ENCODE measurements around the gene PICK1.

GRCh38 chr22:38021206-38021605, 36.0 kb upstream of the PICK1 start:
- TF ChIP-seq POLR2AphosphoS5 (IDR thresholded peaks at IDR 0.05; ENCODE audit: low read depth, low read length) (no peak), POLR2A (IDR thresholded peaks at IDR 0.05; ENCODE audit: low read depth, low read length) (no peak), SPI1 (IDR thresholded peaks at IDR 0.05; ENCODE audit: low read depth, low read length) (no peak), TAF1 (IDR thresholded peaks at IDR 0.05; ENCODE audit: low read depth, low read length) (no peak), PAX5 (IDR thresholded peaks at IDR 0.05; ENCODE audit: insufficient read depth, low read length, severe bottlenecking) (no peak), POU2F2 (IDR thresholded peaks at IDR 0.05; ENCODE audit: low read depth, low read length) (no peak)
